Measurements from ENCODE around the gene CRYBG3. TPM values are rescaled to one million over a fixed set of nuclear protein-coding genes. Genes with fewer than 3 reads are reported as not detected.
A peak's percentile ranks its signal among the peaks of the same experiment; 100 is the strongest.

CRYBG3 gene
- total RNA-seq, 6 donors from 2014 or later, result 19.7 to 32.7 (median 26.6) TPM

DNA sequence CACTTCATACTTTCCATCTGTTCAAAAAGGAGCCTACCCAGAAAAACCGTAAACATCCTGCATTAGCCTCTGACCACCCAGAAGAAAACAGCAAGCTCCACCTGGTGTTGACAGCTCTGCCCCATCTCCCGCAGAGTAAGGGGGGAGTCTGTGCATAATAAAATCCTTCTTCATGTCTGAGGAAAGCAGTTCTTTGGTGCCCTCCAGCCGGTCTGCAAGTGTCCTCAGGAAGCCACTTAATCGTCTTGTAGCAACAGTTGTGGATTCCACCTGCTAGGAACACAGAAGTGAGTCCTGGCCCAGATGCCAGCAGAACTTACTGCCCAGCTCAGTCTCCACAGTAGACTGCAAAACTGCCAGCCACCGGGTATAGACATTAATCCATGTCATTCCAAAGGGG, 127.9 kb downstream of the CRYBG3 start:
- no peak for ATAC-seq (ENCODE audit: low FRiP score in 2 of 2)
- WGBS, 2 donors, result 66 to 70% methylated on average over 5 of the region's 5 CpGs

GRCh38 chr3:97950360-97950759, 128.5 kb downstream of the CRYBG3 start:
- 82 to 84% methylated on average over 3 of the region's 3 CpGs for WGBS, 2 donors
- H3K36me3 ChIP-seq, result peaks cover 3 to 79% (median 25%) of the 10 kb centered on the region in 4 donors
- H3K9me3 ChIP-seq, result no peaks in the 10 kb centered on the region
- H3K27ac ChIP-seq, result no peak overlapping the region
- ATAC-seq (ENCODE audit: low FRiP score in 2 of 2) (no peak), DNase-seq (no peak)
- H3K4me1 ChIP-seq, result peaks cover 0 to 11% (median 0%) of the 10 kb centered on the region in 4 donors
- no peaks in the 10 kb centered on the region for H3K27me3 ChIP-seq
- TF ChIP-seq CTCF (IDR thresholded peaks at IDR 0.05) (no peak), POLR2A (IDR thresholded peaks at IDR 0.05) (no peak), POLR2AphosphoS5 (IDR thresholded peaks at IDR 0.05) (no peak), EP300 (IDR thresholded peaks at IDR 0.05) (no peak)
- H3K4me3 ChIP-seq, result no peak overlapping the region

More for the DNA sequence above, 127.9 kb downstream of the CRYBG3 start:
- Histone ChIP-seq H3K9me3 (no peaks in the 10 kb centered on the region), H3K36me3 (peaks cover 5 to 82% (median 29%) of the 10 kb centered on the region in 4 donors), H3K27me3 (no peaks in the 10 kb centered on the region), H3K4me1 (peaks cover 0 to 11% (median 0%) of the 10 kb centered on the region in 4 donors), H3K4me3 (no peak overlapping the region), H3K27ac (no peak overlapping the region)
- TF ChIP-seq POLR2AphosphoS5 (IDR thresholded peaks at IDR 0.05) (no peak), POLR2A (IDR thresholded peaks at IDR 0.05) (no peak), EP300 (IDR thresholded peaks at IDR 0.05) (no peak), CTCF (IDR thresholded peaks at IDR 0.05) (no peak)
- DNase-seq, result no peak

DNA sequence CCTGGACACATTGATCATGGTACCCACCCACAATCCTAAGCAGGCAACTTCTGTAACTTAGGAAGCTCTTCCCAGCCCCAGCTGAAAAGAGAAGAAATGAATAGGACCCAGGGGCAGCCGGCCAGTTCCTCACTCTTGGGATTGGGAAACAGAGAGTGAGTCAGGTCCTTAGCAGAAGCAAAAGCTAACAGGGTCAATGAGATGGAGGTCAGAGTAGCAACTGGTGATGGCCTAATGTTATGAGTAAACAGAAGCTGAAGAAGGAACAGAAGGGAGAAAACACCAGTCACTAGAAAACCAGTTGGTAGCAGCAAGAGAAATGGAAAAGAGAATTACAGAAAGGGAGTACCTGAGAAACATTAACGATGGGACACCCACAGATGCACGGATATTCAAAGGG, 130.5 kb downstream of the CRYBG3 start:
- TF ChIP-seq EP300 (IDR thresholded peaks at IDR 0.05) (peak in 1 of 4 donors; percentile 49), POLR2A (IDR thresholded peaks at IDR 0.05) (no peak), POLR2AphosphoS5 (IDR thresholded peaks at IDR 0.05) (peak in 1 of 2 donors; percentile 24), CTCF (IDR thresholded peaks at IDR 0.05) (no peak)
- H3K27me3 ChIP-seq, result no peaks in the 10 kb centered on the region
- 84% methylated on average over 3 of the region's 3 CpGs for WGBS, 2 donors
- H3K4me1 ChIP-seq, result peaks cover 0 to 11% (median 4%) of the 10 kb centered on the region in 4 donors
- no peak overlapping the region for H3K4me3 ChIP-seq
- H3K27ac ChIP-seq, result peak overlapping the region; percentile 20 to 50 (median 36)
- H3K9me3 ChIP-seq, result no peaks in the 10 kb centered on the region
- DNase-seq, result peak in 1 of 2 donors; percentile 77
- peak; percentile 69 to 84 for ATAC-seq (ENCODE audit: low FRiP score in 2 of 2)
- H3K36me3 ChIP-seq, result peaks cover 0 to 68% (median 18%) of the 10 kb centered on the region in 4 donors

- TF ChIP-seq POLR2AphosphoS5 (IDR thresholded peaks at IDR 0.05), result no peak
- Histone ChIP-seq H3K27ac (peak overlapping the region; percentile 20 to 50 (median 36)), H3K36me3 (peaks cover 0 to 62% (median 18%) of the 10 kb centered on the region in 4 donors), H3K27me3 (no peaks in the 10 kb centered on the region), H3K4me1 (peaks cover 0 to 11% (median 6%) of the 10 kb centered on the region in 4 donors), H3K9me3 (no peaks in the 10 kb centered on the region), H3K4me3 (no peak overlapping the region)
- no peak for ATAC-seq (ENCODE audit: low FRiP score in 2 of 2)
- DNase-seq, result no peak
- 58 to 82% methylated on average over 1 of the region's 1 CpG for WGBS, 2 donors
Observed at GRCh38 chr3:97952872-97953271, 131.1 kb downstream of the CRYBG3 start.

DNA sequence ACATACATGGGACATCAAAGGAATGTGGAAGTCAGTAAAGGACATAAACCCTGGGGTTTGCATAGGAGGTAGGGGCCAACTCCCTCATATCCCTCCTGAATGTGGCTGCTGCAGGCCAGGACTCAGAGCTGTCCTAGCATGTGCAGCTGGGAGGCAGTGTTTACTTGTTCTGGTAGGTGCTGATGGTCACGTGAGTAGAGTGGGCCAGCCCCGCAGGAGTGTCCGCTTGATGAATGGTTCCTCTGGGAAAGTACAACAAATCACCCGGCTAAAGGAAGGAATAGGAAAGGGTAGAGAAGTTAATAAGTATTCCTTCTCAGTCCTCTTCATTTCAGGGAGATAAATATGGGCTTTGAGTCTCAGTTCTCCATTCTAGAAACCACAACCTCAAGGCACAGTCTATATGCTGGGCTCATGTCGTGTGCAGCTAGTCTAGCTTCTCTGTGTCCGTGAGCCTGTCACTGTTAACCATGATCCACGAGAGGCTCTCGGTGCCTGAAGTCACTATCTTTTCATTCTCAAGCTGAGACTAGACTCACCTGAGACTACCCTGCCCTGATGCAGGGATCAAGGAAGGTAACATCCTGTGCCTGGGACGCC, 132.5 kb downstream of the CRYBG3 start:
- Histone ChIP-seq H3K4me3 (no peak overlapping the region), H3K9me3 (no peaks in the 10 kb centered on the region), H3K36me3 (peaks cover 0 to 54% (median 15%) of the 10 kb centered on the region in 4 donors), H3K27me3 (no peaks in the 10 kb centered on the region), H3K4me1 (peaks cover 0 to 11% (median 7%) of the 10 kb centered on the region in 4 donors), H3K27ac (no peak overlapping the region)
- ATAC-seq (ENCODE audit: low FRiP score in 2 of 2), result peak in 1 of 2 donors; percentile 35
- TF ChIP-seq POLR2AphosphoS5 (IDR thresholded peaks at IDR 0.05) (no peak), CTCF (IDR thresholded peaks at IDR 0.05) (no peak), POLR2A (IDR thresholded peaks at IDR 0.05) (no peak), EP300 (IDR thresholded peaks at IDR 0.05) (no peak)
- 82 to 86% methylated on average over 8 to 9 of the region's 9 CpGs for WGBS, 2 donors
- DNase-seq, result no peak

Measured in upper lobe of left lung (tissue), 6 donors.